Stomach (tissue), 9 donors: ENCODE data around the gene SHISA6. TPM values are rescaled to one million over a fixed set of nuclear protein-coding genes. Genes with fewer than 3 reads are reported as not detected.
A peak's percentile ranks its signal among the peaks of the same experiment; 100 is the strongest.

Experiments used
- DNase-seq, 2 donors: peaks; one replicate each; pipeline versions ENCODE4 v3.0.0 to v3.0.0-alpha.2; 2013 to 2019
- H3K27ac ChIP-seq, 5 donors: fragments of 200-600 bp in 4 of 5; sonication (generic) in 4 of 5; one replicate each; pipeline ENCODE4 v1.5.1; 2013 to 2019; ENCODE audit warnings: mild to moderate bottlenecking in 1 of 5, moderate library complexity in 1 of 5
- H3K27me3 ChIP-seq, 3 donors: fragments of 200-600 bp; sonication (generic); one replicate each; pipeline ENCODE4 v1.5.1; 2017 to 2019; ENCODE audit warnings: mixed run types in 1 of 3
- H3K36me3 ChIP-seq, 4 donors: fragments of 200-600 bp; sonication (generic); 1 replicate in 3 of 4; 2 replicates in 1 of 4; pipeline ENCODE4 v1.5.1; 2016 to 2019
- H3K4me1 ChIP-seq, 4 donors: fragments of 200-600 bp; sonication (generic); one replicate each; pipeline ENCODE4 v1.5.1; 2016 to 2019
- H3K4me3 ChIP-seq, 4 donors: fragments of 200-600 bp; sonication (generic) in 3 of 4; one replicate each; pipeline ENCODE4 v1.5.1; 2016 to 2019; ENCODE audit warnings: mild to moderate bottlenecking in 1 of 4
- H3K9me3 ChIP-seq, 4 donors: fragments of 200-600 bp; sonication (generic); one replicate each; pipeline ENCODE4 v1.5.1; 2016 to 2019
- EP300 ChIP-seq: sonication (generic); formaldehyde crosslinking; IDR thresholded peaks from one replicate; pipeline ENCODE4 v1.6.1; 2017; ENCODE audit warnings: antibody characterized with exemption
- POLR2A ChIP-seq, 4 donors: fragments of 450-650 bp; IDR thresholded peaks; one replicate each; pipeline ENCODE4 v1.6.1; 2016; ENCODE audit warnings: antibody characterized with exemption in 4 of 4, control low read depth in 2 of 4, mild to moderate bottlenecking in 1 of 4, moderate library complexity in 1 of 4
- POLR2AphosphoS5 ChIP-seq, 3 donors: sonication (generic); formaldehyde crosslinking; IDR thresholded peaks; one replicate each; pipeline ENCODE4 v1.6.1; 2016; ENCODE audit warnings: antibody characterized with exemption in 3 of 3
- WGBS, 5 donors: extraction: QIAGEN DNeasy Blood & Tissue Kit in 3 of 5; methylation state at CpG; one replicate each; pipeline versions ENCODE4 v1.1.5 to v1.1.7; 2013 to 2018; 5-methylcytosine and 5-hydroxymethylcytosine counted together
- intact Hi-C: fragments of 100-400 bp; cut with DNase I; formaldehyde crosslinking; loops from one replicate; pipeline ENCODE4 v1.15.1; 2023; ENCODE audit warnings: low total_unique reads
- polyA plus RNA-seq, 3 donors: library from polyadenylated mRNA; stranded (reverse); fragments of 200-250 nt; gene quantifications; one replicate each; pipeline ENCODE4 v1.2.3, GENCODE V29; 2013
- total RNA-seq, 5 donors: library from RNA; depleted of rRNA; stranded (reverse); fragments of >200 nt; gene quantifications; one replicate each; pipeline versions ENCODE4 v1.1.0 to v1.2.3, GENCODE V29; 2014 to 2016
- TF ChIP-seq, protein P1 (sequence below), 7 experiments: fragments of 450-650 bp in 4 of 7; fragments of 200-600 bp in 3 of 7; sonication (generic) in 3 of 7; IDR thresholded peaks; one replicate each; pipeline ENCODE4 v1.5.1; 2016 to 2019; ENCODE audit warnings: antibody characterized with exemption in 7 of 7, control low read depth in 2 of 7, mild to moderate bottlenecking in 1 of 7
- donor health status: healthy with polysubstance abuse.
- donor health status: Bipolar disorder and iron deficiency.
- donor health status: healthy.

The SHISA6 gene
- total and polyA plus RNA-seq, 8 donors = 0.15 to 3.6 (median 1.3) TPM; not detected in 1

DNA sequence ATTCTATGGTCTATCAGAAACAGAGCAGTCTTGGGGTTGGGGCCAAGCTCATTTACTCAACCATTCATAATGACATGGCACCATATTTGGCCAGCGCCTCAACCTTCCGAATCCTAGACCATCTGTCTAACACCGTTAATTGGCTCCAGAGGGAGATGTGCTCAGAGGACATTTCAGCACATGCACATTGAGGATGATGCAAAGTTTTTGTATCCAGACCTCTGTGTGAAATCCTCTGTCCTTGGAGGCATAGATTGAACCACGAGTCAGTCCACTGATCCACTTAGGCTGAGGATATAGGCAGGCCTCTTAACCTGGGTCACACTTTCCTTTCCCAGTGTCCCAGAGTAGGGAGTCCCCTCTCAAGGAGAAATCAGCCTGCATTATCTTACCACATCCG, 85.5 kb downstream of the SHISA6 start:
- intact Hi-C loops = no loop called here
- Histone ChIP-seq H3K4me3 (no peak overlapping the region), H3K36me3 (no peaks in the 10 kb centered on the region), H3K9me3 (no peaks in the 10 kb centered on the region), H3K27me3 (no peaks in the 10 kb centered on the region), H3K27ac (no peak overlapping the region), H3K4me1 (peaks cover 0 to 7% (median 0%) of the 10 kb centered on the region in 4 donors)
- no peak for DNase-seq
- 91 to 98% (median 96%) methylated on average over 5 of the region's 5 CpGs for WGBS, 5 donors
- TF ChIP-seq, protein P1, sequence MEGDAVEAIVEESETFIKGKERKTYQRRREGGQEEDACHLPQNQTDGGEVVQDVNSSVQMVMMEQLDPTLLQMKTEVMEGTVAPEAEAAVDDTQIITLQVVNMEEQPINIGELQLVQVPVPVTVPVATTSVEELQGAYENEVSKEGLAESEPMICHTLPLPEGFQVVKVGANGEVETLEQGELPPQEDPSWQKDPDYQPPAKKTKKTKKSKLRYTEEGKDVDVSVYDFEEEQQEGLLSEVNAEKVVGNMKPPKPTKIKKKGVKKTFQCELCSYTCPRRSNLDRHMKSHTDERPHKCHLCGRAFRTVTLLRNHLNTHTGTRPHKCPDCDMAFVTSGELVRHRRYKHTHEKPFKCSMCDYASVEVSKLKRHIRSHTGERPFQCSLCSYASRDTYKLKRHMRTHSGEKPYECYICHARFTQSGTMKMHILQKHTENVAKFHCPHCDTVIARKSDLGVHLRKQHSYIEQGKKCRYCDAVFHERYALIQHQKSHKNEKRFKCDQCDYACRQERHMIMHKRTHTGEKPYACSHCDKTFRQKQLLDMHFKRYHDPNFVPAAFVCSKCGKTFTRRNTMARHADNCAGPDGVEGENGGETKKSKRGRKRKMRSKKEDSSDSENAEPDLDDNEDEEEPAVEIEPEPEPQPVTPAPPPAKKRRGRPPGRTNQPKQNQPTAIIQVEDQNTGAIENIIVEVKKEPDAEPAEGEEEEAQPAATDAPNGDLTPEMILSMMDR (IDR thresholded peaks at IDR 0.05) = no peak
- TF ChIP-seq POLR2A (IDR thresholded peaks at IDR 0.05) = no peak
- TF ChIP-seq POLR2AphosphoS5 (IDR thresholded peaks at IDR 0.05) = no peak
- TF ChIP-seq EP300 = no peak

DNA sequence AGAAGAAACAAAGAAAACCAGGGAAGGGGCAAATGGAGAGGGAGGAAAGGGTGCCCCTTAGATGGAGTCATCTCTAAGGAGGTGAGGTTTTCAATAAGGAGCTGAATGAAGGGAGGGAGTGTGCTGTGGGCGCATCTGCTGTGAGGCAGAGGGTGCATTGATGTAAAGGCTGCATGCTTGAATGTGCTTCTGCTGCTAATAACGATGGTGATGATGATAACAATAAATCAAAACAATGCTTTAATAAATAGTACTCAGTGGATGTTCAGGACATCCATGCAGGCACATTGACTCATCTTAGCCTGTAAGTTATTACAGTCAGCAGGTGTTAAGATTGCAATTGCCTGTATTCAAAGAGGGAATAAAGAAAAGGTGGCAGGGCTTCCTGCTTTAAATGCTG, 87.8 kb downstream of the SHISA6 start:
- 68 to 78% (median 68%) methylated on average over 2 of the region's 2 CpGs for WGBS, 5 donors
- TF ChIP-seq POLR2A (IDR thresholded peaks at IDR 0.05) (no peak), EP300 (no peak), POLR2AphosphoS5 (IDR thresholded peaks at IDR 0.05) (no peak)
- TF ChIP-seq, protein P1 (IDR thresholded peaks at IDR 0.05) = no peak

DNA sequence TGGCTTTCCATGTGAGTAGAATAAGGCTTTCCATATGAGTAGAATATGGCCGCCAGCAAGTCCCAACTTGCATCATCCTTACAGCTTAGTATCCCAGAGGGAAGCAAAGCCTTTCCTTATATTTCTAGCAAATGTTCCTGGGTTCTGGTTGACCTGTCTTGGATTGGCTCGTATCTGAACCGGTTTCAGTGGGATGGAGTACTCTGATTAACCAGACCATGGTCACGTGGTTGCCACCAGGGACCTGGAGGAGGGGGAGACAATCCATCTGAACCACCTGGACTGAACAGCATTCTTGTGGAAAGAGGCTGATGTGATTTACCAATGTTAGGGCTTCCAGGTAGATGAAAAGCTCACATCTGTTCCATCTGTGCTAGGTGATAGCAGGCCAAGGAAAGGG, 89.0 kb downstream of the SHISA6 start:
- WGBS, 5 donors = 88 to 92% (median 89%) methylated on average over 4 of the region's 4 CpGs
- Histone ChIP-seq H3K4me3 (no peak overlapping the region), H3K9me3 (no peaks in the 10 kb centered on the region), H3K27ac (no peak overlapping the region), H3K4me1 (peaks cover 0 to 7% (median 0%) of the 10 kb centered on the region in 4 donors), H3K36me3 (no peaks in the 10 kb centered on the region), H3K27me3 (no peaks in the 10 kb centered on the region)
- intact Hi-C loops = no loop called here
- DNase-seq = no peak
- TF ChIP-seq, protein P1 (IDR thresholded peaks at IDR 0.05) = no peak
- TF ChIP-seq EP300 (no peak), POLR2AphosphoS5 (IDR thresholded peaks at IDR 0.05) (no peak), POLR2A (IDR thresholded peaks at IDR 0.05) (no peak)

More for the DNA sequence above, 87.8 kb downstream of the SHISA6 start:
- Histone ChIP-seq H3K4me1 (peaks cover 0 to 7% (median 0%) of the 10 kb centered on the region in 4 donors), H3K27ac (no peak overlapping the region), H3K9me3 (no peaks in the 10 kb centered on the region), H3K4me3 (no peak overlapping the region), H3K27me3 (no peaks in the 10 kb centered on the region), H3K36me3 (no peaks in the 10 kb centered on the region)
- intact Hi-C loops = no loop called here
- no peak for DNase-seq

DNA sequence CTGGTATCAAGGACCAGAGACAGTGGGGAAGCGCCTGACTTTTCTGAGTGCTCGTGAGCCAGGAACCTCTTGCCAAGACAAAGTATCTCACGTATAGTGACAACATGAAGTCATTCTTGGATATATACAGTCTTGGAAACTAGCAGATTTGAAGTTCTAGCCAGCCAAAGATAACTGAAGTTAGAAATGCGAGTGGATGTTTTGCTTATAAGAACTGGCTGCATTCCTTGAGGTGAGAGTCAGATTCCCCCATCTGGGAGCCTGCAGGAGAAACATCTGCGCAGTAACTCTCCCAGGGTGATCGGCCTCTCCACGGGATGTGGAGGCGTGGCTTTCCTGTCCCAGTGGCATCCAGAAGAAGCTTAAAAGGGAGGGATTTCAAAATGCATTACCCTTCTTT, 89.8 kb downstream of the SHISA6 start:
- TF ChIP-seq EP300 (no peak), POLR2A (IDR thresholded peaks at IDR 0.05) (no peak), POLR2AphosphoS5 (IDR thresholded peaks at IDR 0.05) (no peak)
- TF ChIP-seq, protein P1 (IDR thresholded peaks at IDR 0.05) = no peak
- H3K9me3 ChIP-seq = no peaks in the 10 kb centered on the region
- H3K4me1 ChIP-seq = peaks cover 0 to 7% (median 0%) of the 10 kb centered on the region in 4 donors
- no peaks in the 10 kb centered on the region for H3K27me3 ChIP-seq
- H3K4me3 ChIP-seq = no peak overlapping the region
- intact Hi-C loops = no loop called here
- peak in 1 of 2 donors; percentile 57 for DNase-seq
- H3K36me3 ChIP-seq = no peaks in the 10 kb centered on the region
- H3K27ac ChIP-seq = no peak overlapping the region
- 42 to 61% (median 47%) methylated on average over 8 of the region's 8 CpGs for WGBS, 5 donors
